HCT116 (cell line): ENCODE data around the gene NPEPL1.

Experiments used
- CEBPB ChIP-seq: IDR thresholded peaks from 2 replicates; pipeline ENCODE4 v1.6.1; 2012; ENCODE audit warnings: low read depth
- CTCF ChIP-seq, 3 experiments: fragments of 200-600 bp in 1 of 3; sonication (generic) in 1 of 3; IDR thresholded peaks in 2 of 3; conservative IDR thresholded peaks in 1 of 3; 2 replicates each; pipeline ENCODE4 v1.5.1; 2012 to 2017; ENCODE audit warnings: low read depth in 2 of 3, low read length in 2 of 3, antibody characterized with exemption in 1 of 3, borderline replicate concordance in 1 of 3, control low read depth in 1 of 3, mild to moderate bottlenecking in 1 of 3, mixed read lengths in 1 of 3, mixed run types in 1 of 3, moderate library complexity in 1 of 3; ENCODE audit not compliant: insufficient read depth in 1 of 3
- EZH2 ChIP-seq: fragments of 200-600 bp; sonication (generic); IDR thresholded peaks from 2 replicates; pipeline ENCODE4 v1.6.1; 2017; ENCODE audit warnings: antibody characterized with exemption, mixed run types
- EZH2phosphoT487 ChIP-seq: fragments of 200-600 bp; IDR thresholded peaks from 2 replicates; pipeline ENCODE4 v1.6.1; 2018; ENCODE audit warnings: antibody characterized with exemption, borderline replicate concordance
- MAX ChIP-seq: IDR thresholded peaks from 2 replicates; pipeline ENCODE4 v1.6.1; 2012
- POLR2A ChIP-seq: IDR thresholded peaks from 2 replicates; pipeline ENCODE4 v1.7.0; 2011; ENCODE audit warnings: borderline replicate concordance; ENCODE audit not compliant: insufficient read depth, insufficient read length; ENCODE audit errors: extremely low read depth
- POLR2AphosphoS5 ChIP-seq: IDR thresholded peaks from 2 replicates; pipeline ENCODE4 v1.6.1; 2011; ENCODE audit warnings: mild to moderate bottlenecking, low read depth, low read length, moderate library complexity
- REST ChIP-seq: IDR thresholded peaks from 2 replicates; pipeline ENCODE4 v1.6.1; 2012; ENCODE audit warnings: low read depth

- TF ChIP-seq CTCF (IDR thresholded peaks at IDR 0.05 in 2 of 3, conservative IDR thresholded peaks at IDR 0.05 in 1 of 3; ENCODE audit: borderline replicate concordance in 1 of 3, insufficient read depth in 1 of 3, low read depth in 2 of 3, low read length in 2 of 3): no peak
- no peak for TF ChIP-seq EZH2
- TF ChIP-seq CEBPB: no peak
- TF ChIP-seq POLR2A: no peak
- TF ChIP-seq MAX: no peak
- no peak for TF ChIP-seq POLR2AphosphoS5
- no peak for TF ChIP-seq REST
- no peak for TF ChIP-seq EZH2phosphoT487
These were observed 60.0 kb downstream of the NPEPL1 start for GRCh38 chr20:58752565-58752964.
